GM23338 (cell line): Measurements from ENCODE around the gene EVC2. TPM values are rescaled to one million over a fixed set of nuclear protein-coding genes. Genes with fewer than 3 reads are reported as not detected.

Experiments
- ATAC-seq: fragments of 200-7000 bp; cut with Tn5 transposase; 3 replicates; pipeline ENCODE4 v1.9.1; 2020
- DNase-seq: peaks from one replicate; pipeline ENCODE4 v3.0.0-alpha.2; 2015; ENCODE audit warnings: low spot score
- H2AFZ ChIP-seq: fragments of 200-600 bp; sonication (generic); 2 replicates; pipeline ENCODE4 v1.8.0; 2016; ENCODE audit warnings: antibody characterized with exemption, mild to moderate bottlenecking, moderate library complexity
- H3F3A ChIP-seq: fragments of 200-600 bp; sonication (generic); replicated peaks from 2 replicates; pipeline ENCODE4 v1.8.0; 2017; ENCODE audit warnings: antibody characterized with exemption, mixed run types, low read depth
- H3K27ac ChIP-seq: fragments of 200-600 bp; sonication (generic); 2 replicates; pipeline ENCODE4 v1.6.1; 2016; ENCODE audit warnings: low read depth
- H3K27me3 ChIP-seq: fragments of 200-600 bp; sonication (generic); 2 replicates; pipeline ENCODE4 v1.8.0; 2016; ENCODE audit warnings: mild to moderate bottlenecking, mixed run types, moderate library complexity; ENCODE audit not compliant: insufficient read depth
- H3K36me3 ChIP-seq: fragments of 200-600 bp; sonication (generic); 2 replicates; pipeline ENCODE4 v1.8.0; 2016; ENCODE audit warnings: mild to moderate bottlenecking; ENCODE audit not compliant: insufficient read depth
- H3K4me1 ChIP-seq: fragments of 200-600 bp; sonication (generic); 2 replicates; pipeline ENCODE4 v1.8.0; 2016; ENCODE audit warnings: mild to moderate bottlenecking, moderate library complexity; ENCODE audit not compliant: insufficient read depth
- H3K4me2 ChIP-seq: fragments of 200-600 bp; sonication (generic); 2 replicates; pipeline ENCODE4 v1.7.1; 2017; ENCODE audit warnings: mixed run types
- H3K4me3 ChIP-seq: fragments of 200-600 bp; sonication (generic); 2 replicates; pipeline ENCODE4 v1.6.1; 2016; ENCODE audit warnings: mixed run types
- H3K79me2 ChIP-seq: fragments of 200-600 bp; sonication (generic); replicated peaks from 2 replicates; pipeline ENCODE4 v1.8.0; 2017; ENCODE audit warnings: mild to moderate bottlenecking; ENCODE audit not compliant: insufficient read depth
- H3K9me2 ChIP-seq: fragments of 200-600 bp; sonication (generic); 2 replicates; pipeline ENCODE4 v1.8.0; 2017; ENCODE audit not compliant: insufficient read depth
- H4K20me1 ChIP-seq: fragments of 200-600 bp; sonication (generic); replicated peaks from 2 replicates; pipeline ENCODE4 v1.8.0; 2017; ENCODE audit warnings: mild to moderate bottlenecking; ENCODE audit not compliant: insufficient read depth
- H3K27ac Mint-ChIP-seq: 2 replicates; pipeline ENCODE4 v1.8.0; 2020; ENCODE audit warnings: inconsistent platforms, mild to moderate bottlenecking, moderate library complexity, mixed read lengths
- H3K27me3 Mint-ChIP-seq: 3 replicates; pipeline ENCODE4 v1.8.0; 2022; ENCODE audit warnings: low read depth, mild to moderate bottlenecking, moderate library complexity, mixed read lengths, inconsistent platforms; ENCODE audit not compliant: insufficient read depth, poor library complexity
- H3K36me3 Mint-ChIP-seq: 3 replicates; pipeline ENCODE4 v1.8.0; 2021; ENCODE audit warnings: low read depth, mild to moderate bottlenecking, inconsistent platforms, moderate library complexity, mixed read lengths
- H3K4me1 Mint-ChIP-seq: 3 replicates; pipeline ENCODE4 v1.8.0; 2020; ENCODE audit warnings: mild to moderate bottlenecking, inconsistent platforms, mixed read lengths
- H3K4me3 Mint-ChIP-seq: 3 replicates; pipeline ENCODE4 v1.8.0; 2021; ENCODE audit warnings: moderate library complexity, mild to moderate bottlenecking, inconsistent platforms, mixed read lengths
- H3K9me3 Mint-ChIP-seq: 3 replicates; pipeline ENCODE4 v1.8.0; 2020; ENCODE audit warnings: moderate library complexity, mild to moderate bottlenecking, inconsistent platforms, mixed read lengths
- CREB1 ChIP-seq: fragments of 250-450 bp; sonication (Bioruptor Pico); IDR thresholded peaks from 2 replicates; pipeline ENCODE4 v1.5.0; 2020; ENCODE audit warnings: low read depth, mild to moderate bottlenecking, moderate library complexity
- CTCF ChIP-seq, 2 experiments: fragments of 200-600 bp in 1 of 2; sonication (generic) in 1 of 2; conservative IDR thresholded peaks; 2 replicates each; pipeline versions ENCODE4 v1.5.1 to v1.6.1; 2016 to 2017; ENCODE audit warnings: antibody characterized with exemption in 2 of 2, low read depth in 2 of 2, mild to moderate bottlenecking in 2 of 2, moderate library complexity in 1 of 2
- ETS1 ChIP-seq: IDR thresholded peaks from 2 replicates; pipeline ENCODE4 v1.6.1; 2016; ENCODE audit warnings: antibody characterized with exemption
- EZH2 ChIP-seq: fragments of 200-600 bp; sonication (generic); IDR thresholded peaks from one replicate; pipeline ENCODE4 v1.8.0; 2017; ENCODE audit warnings: antibody characterized with exemption, mild to moderate bottlenecking, low read depth; ENCODE audit not compliant: unreplicated experiment
- JUNB ChIP-seq: IDR thresholded peaks from one replicate; pipeline ENCODE4 v1.6.1; 2016; ENCODE audit warnings: antibody characterized with exemption; ENCODE audit not compliant: unreplicated experiment
- NANOG ChIP-seq: IDR thresholded peaks from 2 replicates; pipeline ENCODE4 v1.6.1; 2016; ENCODE audit warnings: antibody characterized with exemption, borderline replicate concordance
- POLR2AphosphoS5 ChIP-seq: IDR thresholded peaks from 2 replicates; pipeline ENCODE4 v1.6.1; 2016; ENCODE audit warnings: antibody characterized with exemption, low read depth
- REST ChIP-seq: IDR thresholded peaks from one replicate; pipeline ENCODE4 v1.6.1; 2018; ENCODE audit warnings: antibody characterized with exemption; ENCODE audit not compliant: unreplicated experiment
- STAT1 ChIP-seq: IDR thresholded peaks from one replicate; pipeline ENCODE4 v1.6.1; 2016; ENCODE audit warnings: antibody characterized with exemption; ENCODE audit not compliant: unreplicated experiment
- ZNF331 ChIP-seq: fragments of 250-450 bp; sonication (Bioruptor Pico); IDR thresholded peaks from 2 replicates; pipeline ENCODE4 v1.5.0; 2020; ENCODE audit warnings: low read depth, mild to moderate bottlenecking, moderate library complexity
- ZNF462 ChIP-seq: fragments of 250-450 bp; sonication (Bioruptor Pico); IDR thresholded peaks from 2 replicates; pipeline ENCODE4 v1.5.0; 2020; ENCODE audit warnings: mild to moderate bottlenecking, moderate library complexity
- polyA plus RNA-seq: library from polyadenylated mRNA; unstranded; fragments of >200 nt; fragmentation: Nextera tagmentation; extraction: Ambion mirVana; gene quantifications from 2 replicates; pipeline ENCODE4 v1.2.1, GENCODE V29; 2016
- total RNA-seq: library from RNA; depleted of rRNA; stranded (reverse); fragments of >200 nt; shearing (Covaris generic); gene quantifications from 2 replicates; pipeline ENCODE4 v1.2.3, GENCODE V29; 2014

EVC2 gene
- total and polyA plus RNA-seq, 2 experiments from 2014 or later: 3.4 to 11.5 TPM

DNA sequence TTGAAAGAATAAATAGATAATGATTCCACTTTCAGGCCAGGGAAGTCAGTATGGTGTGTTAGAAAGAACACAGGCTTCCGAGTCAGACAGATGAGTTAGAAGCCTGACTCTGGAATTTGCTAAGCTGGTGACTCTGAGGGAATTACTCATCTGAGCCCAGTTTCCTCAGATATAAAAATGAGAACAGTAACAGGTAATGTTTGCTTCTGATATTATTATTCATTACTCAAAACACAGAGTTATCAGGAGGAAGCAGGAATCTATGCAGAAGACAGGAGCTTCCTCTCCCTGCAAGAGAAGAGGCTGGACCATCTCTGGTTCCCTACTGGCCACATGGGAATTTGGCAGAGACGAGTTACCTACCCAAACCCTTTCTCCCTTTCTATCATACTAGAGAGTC, 163.1 kb downstream of the EVC2 start:
- Mint-ChIP-seq H3K36me3 (peaks cover 12% of the 10 kb centered on the region), H3K9me3 (peaks cover 22% of the 10 kb centered on the region), H3K27ac (no peak overlapping the region), H3K4me1 (no peaks in the 10 kb centered on the region; the same call in 2 of the 3 replicates), H3K27me3 (peaks cover 2% of the 10 kb centered on the region), H3K4me3 (no peak overlapping the region)
- H3K27ac ChIP-seq: no peak overlapping the region
- no peak overlapping the region for H2AFZ ChIP-seq
- no peak overlapping the region for H3K4me2 ChIP-seq
- H3K9me2 ChIP-seq: no peaks in the 10 kb centered on the region
- H4K20me1 ChIP-seq: no peaks in the 10 kb centered on the region
- no peaks in the 10 kb centered on the region for H3K4me1 ChIP-seq
- TF ChIP-seq REST: no peak
- no peak for TF ChIP-seq STAT1
- no peak for TF ChIP-seq POLR2AphosphoS5
- TF ChIP-seq ETS1: no peak
- no peak for TF ChIP-seq CTCF (conservative IDR thresholded peaks at IDR 0.05; ENCODE audit: low read depth in 2 of 2)
- TF ChIP-seq JUNB: no peak
- no peak for TF ChIP-seq ZNF462 (CRISPR knock-in tag)
- no peak for TF ChIP-seq CREB1 (CRISPR knock-in tag)
- no peak for TF ChIP-seq EZH2
- no peak for TF ChIP-seq NANOG
- no peak for TF ChIP-seq ZNF331
- no peaks in the 10 kb centered on the region for H3F3A ChIP-seq
- no peak for DNase-seq
- ATAC-seq: no peak
- no peak overlapping the region for H3K4me3 ChIP-seq
- no peaks in the 10 kb centered on the region for H3K79me2 ChIP-seq
- no peaks in the 10 kb centered on the region for H3K27me3 ChIP-seq
- H3K36me3 ChIP-seq: peaks cover 3% of the 10 kb centered on the region
